ENCODE measurements around the gene AKAP11.

DNA sequence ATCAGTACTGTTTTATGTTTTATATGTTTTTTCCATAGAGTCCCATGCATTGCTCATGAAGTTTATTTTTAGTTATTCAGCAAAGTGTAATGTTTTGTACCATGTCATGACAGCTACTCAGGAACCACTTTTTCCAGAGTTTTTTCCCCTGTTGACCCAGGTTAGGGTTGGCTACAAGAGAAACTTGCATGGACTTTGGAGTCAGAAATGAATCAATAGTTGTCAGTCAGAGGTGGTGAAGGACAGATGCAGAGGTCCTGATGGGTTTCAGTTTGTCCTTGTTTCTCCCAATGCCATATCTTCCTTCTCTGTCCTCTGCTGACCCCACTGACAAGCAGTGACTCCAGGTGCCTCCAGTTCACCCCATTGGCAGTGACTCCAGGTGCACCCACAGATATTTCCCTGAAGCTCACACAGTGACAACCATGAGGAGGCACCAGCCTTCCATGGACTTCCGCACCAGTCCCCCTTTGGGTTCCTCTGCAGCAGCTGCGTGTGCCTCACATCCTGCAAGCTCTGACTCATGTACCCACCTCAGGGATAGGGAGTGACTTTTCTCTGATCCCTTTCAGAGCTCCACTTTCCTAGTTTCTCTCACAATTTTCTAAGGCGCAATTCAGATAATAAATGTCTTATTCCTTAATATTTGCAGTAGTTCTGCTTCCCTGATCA lies 92.1 kb downstream of the AKAP11 start:
- TF ChIP-seq POLR2AphosphoS5 (IDR thresholded peaks at IDR 0.05) (no peak), POLR2A (IDR thresholded peaks at IDR 0.05) (no peak), CTCF (IDR thresholded peaks at IDR 0.05) (no peak), EP300 (IDR thresholded peaks at IDR 0.05) (no peak)
